Astrocyte of the cerebellum (primary cell): Measurements from ENCODE around the gene MYO3B.

Experiments used
- DNase-seq: peaks from one replicate; pipeline ENCODE4 v3.0.0-alpha.2; 2011; ENCODE audit warnings: low read depth
- H3K4me3 ChIP-seq: 2 replicates; pipeline ENCODE4 v1.5.1; 2011; ENCODE audit warnings: mild to moderate bottlenecking, low read depth, low read length, moderate library complexity
- in situ Hi-C: cut with HindIII; loops from 2 replicates; pipeline ENCODE4 v1.10.0; 2017; ENCODE audit warnings: low sequenced_read_pairs
- TF ChIP-seq, protein P1 (sequence below): IDR thresholded peaks from 2 replicates; pipeline ENCODE4 v1.5.1; 2012; ENCODE audit warnings: low read length, low read depth, moderate library complexity, mild to moderate bottlenecking; ENCODE audit errors: missing control alignments

Gene MYO3B

GRCh38 chr2:170582313-170582712 is 404.4 kb downstream of the MYO3B start:
- in situ Hi-C loops = no loop called here
- no peak for DNase-seq

DNA sequence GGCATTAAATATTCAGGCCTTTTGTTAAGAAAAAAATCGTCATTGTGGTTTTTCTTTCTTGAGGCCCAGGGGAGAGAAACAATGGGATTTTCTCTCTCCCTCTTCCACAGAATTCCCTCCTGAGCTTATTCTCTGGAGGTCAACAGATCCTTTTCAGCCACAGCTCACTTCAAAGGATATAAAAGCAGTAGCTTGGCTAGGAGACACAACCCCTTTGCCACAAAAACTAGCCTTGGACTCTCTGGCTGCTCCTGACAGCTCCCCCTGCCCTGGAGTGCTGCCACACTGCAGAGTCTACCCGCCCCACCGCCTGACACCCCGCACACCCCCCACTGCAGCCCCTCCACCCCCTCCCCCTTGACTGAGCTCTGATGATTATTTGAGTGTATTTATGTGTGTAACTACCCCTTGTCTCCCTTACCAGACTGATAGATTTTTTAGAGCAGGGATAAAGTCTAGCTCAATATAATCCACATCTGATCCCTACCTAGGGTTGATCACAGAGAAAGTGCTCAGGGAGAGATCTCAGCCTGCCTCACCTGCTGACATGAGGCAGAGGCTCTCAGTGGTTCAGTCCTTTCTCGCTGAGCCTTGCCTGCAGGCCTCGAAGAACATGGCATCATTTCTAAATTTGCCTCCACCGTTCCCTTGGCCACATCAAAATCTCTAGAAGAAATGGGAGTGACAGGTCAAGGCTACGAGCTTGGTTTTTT is 405.0 kb downstream of the MYO3B start:
- DNase-seq = peak; percentile 80
- H3K4me3 ChIP-seq = no peak overlapping the region
- in situ Hi-C loops = no loop called here
- TF ChIP-seq, protein P1, sequence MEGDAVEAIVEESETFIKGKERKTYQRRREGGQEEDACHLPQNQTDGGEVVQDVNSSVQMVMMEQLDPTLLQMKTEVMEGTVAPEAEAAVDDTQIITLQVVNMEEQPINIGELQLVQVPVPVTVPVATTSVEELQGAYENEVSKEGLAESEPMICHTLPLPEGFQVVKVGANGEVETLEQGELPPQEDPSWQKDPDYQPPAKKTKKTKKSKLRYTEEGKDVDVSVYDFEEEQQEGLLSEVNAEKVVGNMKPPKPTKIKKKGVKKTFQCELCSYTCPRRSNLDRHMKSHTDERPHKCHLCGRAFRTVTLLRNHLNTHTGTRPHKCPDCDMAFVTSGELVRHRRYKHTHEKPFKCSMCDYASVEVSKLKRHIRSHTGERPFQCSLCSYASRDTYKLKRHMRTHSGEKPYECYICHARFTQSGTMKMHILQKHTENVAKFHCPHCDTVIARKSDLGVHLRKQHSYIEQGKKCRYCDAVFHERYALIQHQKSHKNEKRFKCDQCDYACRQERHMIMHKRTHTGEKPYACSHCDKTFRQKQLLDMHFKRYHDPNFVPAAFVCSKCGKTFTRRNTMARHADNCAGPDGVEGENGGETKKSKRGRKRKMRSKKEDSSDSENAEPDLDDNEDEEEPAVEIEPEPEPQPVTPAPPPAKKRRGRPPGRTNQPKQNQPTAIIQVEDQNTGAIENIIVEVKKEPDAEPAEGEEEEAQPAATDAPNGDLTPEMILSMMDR = no peak

More at GRCh38 chr2:170582313-170582712, 404.4 kb downstream of the MYO3B start:
- H3K4me3 ChIP-seq = no peak overlapping the region
- TF ChIP-seq, protein P1 = no peak

DNA sequence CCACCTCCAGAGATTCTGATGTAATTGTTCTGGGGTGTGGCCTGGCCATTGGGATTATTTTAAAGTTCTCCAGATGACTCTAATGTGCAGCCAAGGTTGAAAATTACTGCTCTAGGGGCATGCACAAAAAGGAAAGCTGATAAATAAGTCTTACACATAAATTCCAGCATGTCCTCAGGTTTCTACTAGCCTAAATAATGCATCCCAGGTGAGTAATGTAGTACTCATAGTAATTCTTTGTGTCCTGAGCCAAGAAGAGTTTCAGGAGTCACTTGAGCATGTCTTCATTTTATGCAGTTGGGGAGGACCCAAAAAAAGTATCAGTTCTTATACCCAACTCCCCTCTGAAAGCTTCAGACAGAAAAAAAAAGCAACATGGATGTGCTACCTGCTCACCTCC is 407.1 kb downstream of the MYO3B start:
- TF ChIP-seq, protein P1 = no peak
- H3K4me3 ChIP-seq = no peak overlapping the region
- DNase-seq = no peak
- in situ Hi-C loops = no loop called here

GRCh38 chr2:170586571-170587095 is 408.7 kb downstream of the MYO3B start:
- no peak overlapping the region for H3K4me3 ChIP-seq
- TF ChIP-seq, protein P1 = no peak
- in situ Hi-C loops = no loop called here
- DNase-seq = no peak

GRCh38 chr2:170587117-170587516 is 409.2 kb downstream of the MYO3B start:
- no peak overlapping the region for H3K4me3 ChIP-seq
- TF ChIP-seq, protein P1 = no peak
- in situ Hi-C loops = no loop called here
- DNase-seq = no peak

DNA sequence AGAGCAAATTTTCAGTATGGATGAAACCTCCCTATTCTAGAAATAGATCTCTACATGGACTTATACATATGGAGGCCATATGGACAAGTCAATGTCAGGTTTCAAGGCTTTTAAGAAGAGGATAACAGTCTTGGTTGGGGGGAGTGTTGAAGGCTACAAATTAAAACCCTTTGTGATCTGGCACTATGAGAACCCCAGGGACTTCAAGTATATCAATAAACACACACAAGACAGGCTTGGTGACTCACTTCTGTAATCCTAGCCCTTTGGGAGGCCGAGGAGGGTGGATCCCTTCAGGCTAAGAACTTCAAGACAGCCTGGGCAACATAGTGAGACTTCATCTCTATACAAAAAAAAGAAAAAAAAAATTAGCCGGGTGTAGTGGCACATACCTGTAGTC is 410.0 kb downstream of the MYO3B start:
- DNase-seq = no peak
- TF ChIP-seq, protein P1 = no peak
- in situ Hi-C loops = no loop called here
- no peak overlapping the region for H3K4me3 ChIP-seq
